ENCODE data around the gene PEAK3. TPM values are rescaled to one million over a fixed set of nuclear protein-coding genes. Genes with fewer than 3 reads are reported as not detected.

The PEAK3 gene
- total and polyA plus RNA-seq, 7 donors = under 0.01 to 0.82 (median 0.55) TPM

- intact Hi-C loops (cut with DNase I) = no loop called here
- Histone ChIP-seq H3K27me3 (peaks cover 30 to 54% (median 44%) of the 10 kb centered on the region in 3 donors), H3K36me3 (no peaks in the 10 kb centered on the region), H3K27ac (peak overlapping the region in 2 of 4 donors; percentile 17 to 37), H3K9me3 (no peaks in the 10 kb centered on the region), H3K4me3 (peak overlapping the region in 1 of 4 donors; percentile 46), H3K4me1 (peaks cover 0 to 33% (median 29%) of the 10 kb centered on the region in 4 donors)
- TF ChIP-seq POLR2A (IDR thresholded peaks at IDR 0.05) (no peak), POLR2AphosphoS5 (IDR thresholded peaks at IDR 0.05) (no peak), EP300 (IDR thresholded peaks at IDR 0.05) (no peak), CTCF (IDR thresholded peaks at IDR 0.05) (no peak)
- 31 to 44% methylated on average over 28 of the region's 28 CpGs for WGBS, 2 donors
- no peak for DNase-seq
Observed at GRCh38 chr19:2288818-2289713, 7.1 kb upstream of the PEAK3 start.

- intact Hi-C loops (cut with DNase I) = no loop called here
- Histone ChIP-seq H3K9me3 (no peaks in the 10 kb centered on the region), H3K27me3 (peaks cover 30 to 54% (median 44%) of the 10 kb centered on the region in 3 donors), H3K27ac (no peak overlapping the region), H3K4me1 (peaks cover 0 to 28% (median 26%) of the 10 kb centered on the region in 4 donors), H3K4me3 (no peak overlapping the region), H3K36me3 (no peaks in the 10 kb centered on the region)
- WGBS, 2 donors = 60 to 82% methylated on average over 17 of the region's 17 CpGs
- no peak for TF ChIP-seq CTCF (IDR thresholded peaks at IDR 0.05)
- no peak for TF ChIP-seq EP300 (IDR thresholded peaks at IDR 0.05)
- TF ChIP-seq POLR2AphosphoS5 (IDR thresholded peaks at IDR 0.05) = no peak
- TF ChIP-seq POLR2A (IDR thresholded peaks at IDR 0.05) = no peak
- no peak for DNase-seq
Observed at GRCh38 chr19:2288338-2288817, 6.4 kb upstream of the PEAK3 start.

GRCh38 chr19:2287585-2288337 is 5.8 kb upstream of the PEAK3 start:
- Histone ChIP-seq H3K27ac (no peak overlapping the region), H3K4me1 (peaks cover 0 to 29% (median 28%) of the 10 kb centered on the region in 4 donors), H3K4me3 (no peak overlapping the region), H3K9me3 (no peaks in the 10 kb centered on the region), H3K27me3 (peaks cover 30 to 50% (median 43%) of the 10 kb centered on the region in 3 donors), H3K36me3 (no peaks in the 10 kb centered on the region)
- TF ChIP-seq EP300 (IDR thresholded peaks at IDR 0.05) = no peak
- no peak for TF ChIP-seq POLR2A (IDR thresholded peaks at IDR 0.05)
- TF ChIP-seq POLR2AphosphoS5 (IDR thresholded peaks at IDR 0.05) = no peak
- 67 to 71% methylated on average over 13 of the region's 13 CpGs for WGBS, 2 donors
- DNase-seq = no peak
- intact Hi-C loops (cut with DNase I) = no loop called here

- intact Hi-C loops (cut with DNase I) = no loop called here
- Histone ChIP-seq H3K4me1 (peaks cover 0 to 36% (median 36%) of the 10 kb centered on the region in 4 donors), H3K36me3 (no peaks in the 10 kb centered on the region), H3K27ac (no peak overlapping the region), H3K9me3 (no peaks in the 10 kb centered on the region), H3K4me3 (no peak overlapping the region), H3K27me3 (peaks cover 26 to 38% (median 32%) of the 10 kb centered on the region in 3 donors)
- TF ChIP-seq POLR2AphosphoS5 (IDR thresholded peaks at IDR 0.05) = no peak
- TF ChIP-seq EP300 (IDR thresholded peaks at IDR 0.05) = no peak
- 78 to 89% methylated on average over 20 of the region's 20 CpGs for WGBS, 2 donors
- no peak for DNase-seq
Observed at GRCh38 chr19:2286402-2287140, 4.6 kb upstream of the PEAK3 start.

GRCh38 chr19:2283835-2284507 is 2.0 kb upstream of the PEAK3 start:
- Histone ChIP-seq H3K9me3 (no peaks in the 10 kb centered on the region), H3K4me3 (no peak overlapping the region), H3K36me3 (no peaks in the 10 kb centered on the region), H3K27ac (no peak overlapping the region), H3K27me3 (peaks cover 0 to 12% (median 6%) of the 10 kb centered on the region in 3 donors), H3K4me1 (peaks cover 0 to 15% (median 12%) of the 10 kb centered on the region in 4 donors)
- 88 to 95% methylated on average over 8 of the region's 8 CpGs for WGBS, 2 donors
- DNase-seq = no peak
- TF ChIP-seq EP300 (IDR thresholded peaks at IDR 0.05) (no peak), POLR2A (IDR thresholded peaks at IDR 0.05) (no peak), POLR2AphosphoS5 (IDR thresholded peaks at IDR 0.05) (no peak), CTCF (IDR thresholded peaks at IDR 0.05) (no peak)
- intact Hi-C loops (cut with DNase I) = no loop called here

All from sigmoid colon (tissue), 7 donors.